ENCODE data around the gene ATOH8.

The ATOH8 gene

DNA sequence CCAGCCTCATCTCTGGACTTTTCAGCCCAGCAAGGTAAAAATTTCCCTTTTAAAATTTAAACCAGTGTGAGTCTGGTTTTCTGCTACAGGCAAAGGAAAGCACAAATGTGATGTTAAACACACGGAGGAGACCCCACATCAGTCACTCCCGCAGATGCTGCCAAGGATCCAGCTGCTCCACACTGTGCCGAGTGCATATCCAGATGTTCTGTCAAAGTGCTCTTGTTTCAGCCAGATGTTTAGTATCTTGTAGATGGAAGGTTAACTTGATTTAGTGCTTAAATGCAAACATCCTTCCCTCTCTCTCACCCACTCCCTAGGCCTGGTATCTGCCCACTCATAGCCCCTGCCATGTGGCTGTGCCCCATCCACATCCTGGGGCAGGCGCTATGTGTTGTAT, 15.8 kb upstream of the ATOH8 start:
- no peak for DNase-seq

- no peak for DNase-seq
Observed at GRCh38 chr2:85740193-85740592, 13.6 kb upstream of the ATOH8 start.

- DNase-seq: no peak
Observed at GRCh38 chr2:85741211-85741832, 12.5 kb upstream of the ATOH8 start.

GRCh38 chr2:85741833-85742455, 11.8 kb upstream of the ATOH8 start:
- no peak for DNase-seq

- no peak for DNase-seq
Observed at GRCh38 chr2:85743304-85743978, 10.3 kb upstream of the ATOH8 start.

- DNase-seq: no peak
Observed at GRCh38 chr2:85744055-85744454, 9.7 kb upstream of the ATOH8 start.

GRCh38 chr2:85744741-85745601, 8.8 kb upstream of the ATOH8 start:
- no peak for DNase-seq

GRCh38 chr2:85745619-85746018, 8.2 kb upstream of the ATOH8 start:
- no peak for DNase-seq

GRCh38 chr2:85746321-85747004, 7.3 kb upstream of the ATOH8 start:
- DNase-seq: no peak

- no peak for DNase-seq
Observed at GRCh38 chr2:85747441-85747840, 6.3 kb upstream of the ATOH8 start.

DNA sequence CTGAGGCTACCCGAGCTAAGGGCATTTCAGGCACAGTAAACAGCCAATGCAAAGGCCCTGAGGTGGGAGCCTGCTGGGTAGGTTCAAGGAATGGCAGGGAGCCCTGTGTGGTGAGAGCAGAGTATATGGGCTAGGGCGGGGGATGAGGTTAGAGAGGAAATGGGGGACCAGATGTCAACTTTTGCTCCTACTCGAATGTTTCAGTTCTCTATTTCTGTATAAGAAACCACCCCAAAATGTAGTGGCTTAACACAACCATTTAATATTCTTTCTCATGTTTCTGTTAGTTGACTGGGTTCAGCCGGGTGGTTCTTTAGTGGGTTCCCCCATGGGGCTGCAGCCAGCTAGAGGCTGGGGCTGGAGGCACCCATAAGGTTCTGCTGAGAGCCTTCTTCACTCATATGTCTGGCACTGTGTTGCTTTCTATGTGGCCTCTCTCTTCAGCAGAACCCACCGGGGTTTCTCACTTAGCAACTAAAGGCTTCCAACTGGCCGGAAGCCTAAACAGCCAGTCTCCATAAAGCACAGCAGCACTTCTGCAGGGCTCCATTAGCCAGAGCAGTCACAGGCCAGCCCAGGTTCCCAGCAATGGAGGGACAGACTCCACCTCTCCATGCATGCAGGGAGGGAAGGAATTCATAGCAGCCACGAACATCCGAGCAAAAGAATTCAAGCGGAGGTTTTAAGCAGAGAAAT, 5.6 kb upstream of the ATOH8 start:
- no peak for DNase-seq

GRCh38 chr2:85748985-85749875, 4.6 kb upstream of the ATOH8 start:
- DNase-seq: no peak

DNA sequence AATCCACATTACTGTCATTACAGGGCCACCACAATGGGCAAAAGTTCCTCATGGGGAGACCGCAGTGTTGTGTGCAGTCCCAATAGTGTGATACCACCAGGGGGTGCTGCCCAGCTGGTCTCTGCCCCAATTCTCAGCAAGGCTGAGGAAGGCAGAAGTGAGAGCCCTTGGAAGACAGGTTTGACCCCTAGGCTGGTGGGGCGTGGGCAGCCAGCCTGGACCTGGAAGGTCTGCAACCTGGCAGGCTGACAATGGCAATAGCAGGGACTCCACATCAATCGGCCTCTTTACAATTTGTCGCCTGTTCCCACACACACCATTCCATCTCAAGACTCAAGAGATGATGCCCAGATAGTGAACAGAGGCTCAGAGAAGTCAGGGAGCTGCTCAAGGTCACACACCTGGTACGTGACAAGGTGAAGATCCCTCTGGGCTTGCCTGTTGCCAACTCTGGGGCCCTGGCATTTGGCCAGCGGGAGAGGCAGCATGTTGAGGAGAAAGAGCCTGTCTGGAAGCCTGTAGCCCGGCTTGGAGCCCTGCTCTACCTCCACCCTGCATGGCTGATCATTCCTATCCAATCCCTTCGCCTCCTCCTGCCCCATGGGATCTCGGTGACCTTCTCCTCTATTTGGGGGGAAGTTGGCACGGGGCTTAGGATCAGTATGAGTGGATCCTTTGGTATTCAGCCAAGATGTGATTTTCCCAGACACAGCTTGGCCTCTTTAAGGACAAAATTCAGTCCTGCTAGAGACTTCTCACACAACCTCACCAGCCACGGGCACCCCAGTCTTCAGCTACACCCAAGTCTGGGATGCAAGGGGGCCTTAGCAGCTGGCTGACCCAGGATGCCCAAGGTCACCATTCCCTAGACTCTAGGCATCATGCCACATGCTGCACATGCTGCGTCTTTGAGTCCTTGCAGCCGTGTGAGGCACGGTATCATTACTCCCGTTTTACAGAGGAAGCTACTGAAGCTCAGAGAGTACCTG, 2.9 kb upstream of the ATOH8 start:
- DNase-seq: peak; percentile 46

DNA sequence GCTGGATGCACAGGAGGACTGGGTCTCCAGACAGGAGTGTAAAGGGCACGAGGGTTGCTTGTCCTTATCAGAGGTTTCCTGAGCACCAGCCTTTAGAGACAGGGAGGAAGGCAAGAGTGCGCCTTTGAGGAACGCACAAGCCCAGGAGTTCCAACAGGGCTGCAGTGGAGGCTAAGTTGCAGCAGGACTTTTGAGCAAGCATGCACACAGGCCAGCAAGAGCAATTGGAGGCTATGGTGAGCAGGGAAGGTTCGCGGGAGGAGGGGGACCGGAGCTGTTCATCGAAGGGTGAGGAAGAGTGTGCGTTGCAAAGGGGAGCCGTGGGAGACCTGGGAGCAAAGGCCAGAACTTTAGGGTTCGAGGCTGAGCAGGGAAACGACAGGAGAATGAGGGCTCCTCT, 2.2 kb upstream of the ATOH8 start:
- no peak for DNase-seq

DNA sequence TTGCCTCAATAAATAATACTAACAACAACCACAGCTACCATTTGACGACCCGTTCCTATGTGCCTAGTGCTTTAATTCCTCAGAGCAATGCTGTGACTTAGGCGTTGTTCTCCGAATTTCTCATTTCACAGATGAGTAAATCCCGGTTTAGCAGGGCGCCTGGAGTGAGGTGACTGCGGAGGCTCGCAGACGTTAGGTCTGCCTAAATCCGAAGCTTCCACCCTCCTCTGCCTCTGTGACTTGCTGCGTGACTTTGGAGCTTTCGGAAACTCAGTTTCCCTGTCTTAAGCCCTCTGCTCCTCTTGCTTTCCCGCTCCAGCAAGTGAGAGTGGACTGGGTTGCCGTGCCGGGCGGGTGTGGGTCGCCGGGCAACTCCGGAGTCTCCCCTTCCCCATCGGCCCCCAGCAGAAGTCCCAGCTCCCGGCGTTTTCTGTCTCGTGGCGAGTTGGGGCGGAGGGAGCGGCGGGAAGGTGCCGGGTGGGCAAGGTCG, 711 bp upstream of the ATOH8 start:
- DNase-seq: no peak

DNA sequence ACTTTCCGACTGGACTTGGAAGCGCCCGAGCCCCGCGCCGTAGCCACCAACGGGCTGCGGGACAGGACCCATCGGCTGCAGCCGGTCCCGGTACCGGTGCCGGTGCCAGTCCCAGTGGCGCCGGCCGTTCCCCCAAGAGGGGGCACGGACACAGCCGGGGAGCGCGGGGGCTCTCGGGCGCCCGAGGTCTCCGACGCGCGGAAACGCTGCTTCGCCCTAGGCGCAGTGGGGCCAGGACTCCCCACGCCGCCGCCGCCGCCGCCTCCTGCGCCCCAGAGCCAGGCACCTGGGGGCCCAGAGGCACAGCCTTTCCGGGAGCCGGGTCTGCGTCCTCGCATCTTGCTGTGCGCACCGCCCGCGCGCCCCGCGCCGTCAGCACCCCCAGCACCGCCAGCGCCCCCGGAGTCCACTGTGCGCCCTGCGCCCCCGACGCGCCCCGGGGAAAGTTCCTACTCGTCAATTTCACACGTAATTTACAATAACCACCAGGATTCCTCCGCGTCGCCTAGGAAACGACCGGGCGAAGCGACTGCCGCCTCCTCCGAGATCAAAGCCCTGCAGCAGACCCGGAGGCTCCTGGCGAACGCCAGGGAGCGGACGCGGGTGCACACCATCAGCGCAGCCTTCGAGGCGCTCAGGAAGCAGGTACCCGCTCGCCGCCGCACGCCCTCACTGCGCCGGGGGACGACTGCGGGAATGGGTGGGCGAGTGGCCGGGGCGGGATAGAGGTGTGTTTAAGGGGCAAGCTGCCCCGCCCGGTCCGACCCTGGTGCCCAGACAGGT, 713 bp downstream of the ATOH8 start:
- no peak for DNase-seq

DNA sequence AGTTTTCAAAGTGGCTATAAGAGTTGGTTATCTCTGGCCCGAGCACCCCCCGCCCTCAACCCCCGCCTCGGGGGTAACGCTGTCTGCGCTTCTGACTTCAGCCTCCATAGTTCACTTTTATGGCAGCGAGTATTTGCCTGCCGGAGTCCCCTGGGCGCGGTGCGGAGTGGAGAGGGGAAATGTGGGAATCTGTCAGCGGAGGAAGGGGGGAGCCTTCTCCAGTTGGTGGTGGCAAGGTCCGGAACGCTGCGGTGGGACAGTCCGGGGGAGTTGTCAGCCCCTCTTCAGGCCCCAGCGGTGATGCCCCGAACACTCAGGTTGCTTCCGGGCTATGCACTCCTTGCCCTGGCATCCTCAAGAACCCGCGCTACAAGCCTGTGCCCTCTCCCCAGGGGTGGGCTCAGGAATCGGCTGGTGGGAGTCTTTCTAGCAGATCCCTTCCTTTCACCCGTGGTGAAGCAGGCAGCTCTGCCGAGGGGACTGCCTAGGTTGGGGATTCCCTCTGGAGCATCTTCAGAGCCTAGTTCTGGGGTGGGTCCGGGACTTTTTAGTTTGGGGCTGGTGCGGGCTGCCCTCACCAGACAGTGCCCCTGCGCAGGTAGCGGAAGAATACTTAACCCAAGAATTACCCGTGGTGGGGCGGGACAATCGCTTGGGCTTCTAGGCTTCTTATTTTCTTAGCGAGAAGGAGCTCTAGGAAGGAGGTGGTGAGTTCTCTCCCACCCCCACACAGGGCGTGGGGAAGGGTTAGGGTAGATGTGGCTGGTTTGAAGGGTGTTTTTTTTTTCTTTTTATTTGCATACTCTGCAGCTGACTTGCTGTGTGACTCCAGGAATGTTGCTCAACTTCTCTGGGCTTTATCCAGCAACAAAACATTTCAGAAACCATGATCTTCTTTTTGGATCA, 1.6 kb downstream of the ATOH8 start:
- DNase-seq: no peak

- DNase-seq: no peak
Observed at GRCh38 chr2:85756195-85756594, 2.4 kb downstream of the ATOH8 start.
